HepG2 (cell line): ENCODE results near the gene SFI1.

ENCODE experiments used
- ATF7 ChIP-seq, 2 experiments: fragments of 450-650 bp in 1 of 2; sonication (generic) in 1 of 2; formaldehyde crosslinking in 1 of 2; IDR thresholded peaks; 2 replicates each; pipeline versions ENCODE4 v1.4.0 to v1.6.1; 2016 to 2020; ENCODE audit warnings: antibody characterized with exemption in 1 of 2, mild to moderate bottlenecking in 1 of 2, missing genetic modification reagents in 1 of 2
- CREM ChIP-seq, 2 experiments: sonication (generic) in 1 of 2; formaldehyde crosslinking in 1 of 2; IDR thresholded peaks; 2 replicates each; pipeline versions ENCODE4 v1.4.0 to v1.6.1; 2016 to 2020; ENCODE audit warnings: antibody characterized with exemption in 1 of 2, mild to moderate bottlenecking in 1 of 2, missing genetic modification reagents in 1 of 2
- JUNB ChIP-seq: sonication (generic); formaldehyde crosslinking; IDR thresholded peaks from 2 replicates; pipeline ENCODE4 v1.8.0; 2022; ENCODE audit warnings: missing genetic modification reagents, mild to moderate bottlenecking, borderline replicate concordance
- MTF2 ChIP-seq: sonication (generic); formaldehyde crosslinking; IDR thresholded peaks from 2 replicates; pipeline ENCODE4 v1.5.0; 2020; ENCODE audit warnings: missing genetic modification reagents, borderline replicate concordance
- ZNF331 ChIP-seq: sonication (generic); formaldehyde crosslinking; IDR thresholded peaks from 2 replicates; pipeline ENCODE4 v1.4.0; 2020; ENCODE audit warnings: missing genetic modification reagents

DNA sequence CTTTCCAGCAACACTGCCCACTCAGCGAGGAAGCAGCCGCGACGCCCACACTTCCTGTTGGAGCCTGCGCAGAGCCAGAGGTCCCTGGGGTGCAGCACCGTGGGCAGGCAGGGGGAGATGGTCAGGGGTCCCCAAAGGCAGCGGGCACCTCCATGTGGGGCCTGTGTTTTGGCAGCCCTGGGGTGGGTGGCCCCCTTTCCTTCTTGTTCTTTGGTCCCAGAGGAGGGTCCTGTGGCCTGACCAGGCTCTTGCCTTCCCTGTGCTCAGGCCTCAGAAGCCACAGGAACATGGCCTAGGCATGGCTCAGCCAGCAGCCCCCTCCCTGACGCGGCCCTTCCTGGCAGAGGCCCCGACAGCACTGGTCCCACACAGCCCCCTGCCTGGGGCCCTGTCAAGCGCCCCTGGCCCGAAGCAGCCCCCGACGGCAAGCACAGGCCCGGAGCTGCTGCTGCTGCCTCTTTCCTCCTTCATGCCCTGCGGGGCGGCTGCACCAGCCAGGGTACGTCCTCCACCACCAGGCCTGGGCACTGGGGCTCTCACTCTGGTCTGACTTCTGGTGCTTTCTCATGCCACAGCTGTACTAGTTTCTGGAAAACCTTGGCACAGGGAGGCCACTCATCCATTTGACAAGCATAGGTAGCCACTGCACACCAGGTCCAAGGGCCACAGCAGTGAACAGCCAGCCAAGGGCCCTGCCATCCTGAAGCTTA, 118.6 kb downstream of the SFI1 start:
- no peak for TF ChIP-seq ZNF331
- TF ChIP-seq JUNB (CRISPR knock-in tag): no peak
- TF ChIP-seq MTF2 (CRISPR knock-in tag): no peak
- TF ChIP-seq CREM (IDR thresholded peaks at IDR 0.05): no peak
- TF ChIP-seq CREM (CRISPR knock-in tag; IDR thresholded peaks at IDR 0.05): no peak
- TF ChIP-seq ATF7 (IDR thresholded peaks at IDR 0.05): no peak
- TF ChIP-seq ATF7 (CRISPR knock-in tag; IDR thresholded peaks at IDR 0.05): no peak
